H1 (cell line): ENCODE data around the gene BORCS8. TPM values are rescaled to one million over a fixed set of nuclear protein-coding genes. Genes with fewer than 3 reads are reported as not detected.
A peak's percentile ranks its signal among the peaks of the same experiment; 100 is the strongest.

Source experiments
- ASH2L ChIP-seq: fragments of 200-600, 300-600 bp; sonication (generic); IDR thresholded peaks from one replicate; pipeline ENCODE4 v1.7.1; 2017; ENCODE audit warnings: low read length
- BACH1 ChIP-seq: IDR thresholded peaks from 2 replicates; pipeline ENCODE4 v1.6.1; 2012; ENCODE audit warnings: low read length, improper control_type of control experiment
- BCL11A ChIP-seq, 2 experiments: IDR thresholded peaks; one replicate each; pipeline ENCODE4 v1.6.1; 2011; ENCODE audit warnings: low read depth in 2 of 2, low read length in 2 of 2, mild to moderate bottlenecking in 2 of 2
- CBX5 ChIP-seq: fragments of 300-800, 300-1000 bp; sonication (generic); IDR thresholded peaks from 2 replicates; pipeline ENCODE4 v1.7.1; 2016; ENCODE audit warnings: antibody characterized with exemption, low read length, low read depth
- CBX8 ChIP-seq: fragments of 300-800, 300-1000 bp; sonication (generic); IDR thresholded peaks from 2 replicates; pipeline ENCODE4 v1.7.1; 2016; ENCODE audit warnings: low read depth, low read length, borderline replicate concordance
- CEBPB ChIP-seq: IDR thresholded peaks from 2 replicates; pipeline ENCODE4 v1.6.1; 2012; ENCODE audit warnings: low read depth, low read length
- CTBP2 ChIP-seq: IDR thresholded peaks from 2 replicates; pipeline ENCODE4 v1.7.0; 2011; ENCODE audit warnings: borderline replicate concordance, mild to moderate bottlenecking, moderate library complexity, mixed read lengths, low read length; ENCODE audit not compliant: insufficient read depth, insufficient read length
- CTCF ChIP-seq, 3 experiments: IDR thresholded peaks; 1 replicate in 2 of 3; 2 replicates in 1 of 3; pipeline versions ENCODE4 v1.5.1 to v1.6.1; 2011; ENCODE audit warnings: low read length in 3 of 3, mild to moderate bottlenecking in 3 of 3, inconsistent platforms in 2 of 3, low read depth in 1 of 3, moderate library complexity in 1 of 3; ENCODE audit not compliant: insufficient read depth in 1 of 3; ENCODE audit errors: control extremely low read depth in 1 of 3
- E2F6 ChIP-seq: IDR thresholded peaks from 2 replicates; pipeline ENCODE4 v1.6.1; 2012; ENCODE audit warnings: inconsistent platforms
- FOSL1 ChIP-seq: IDR thresholded peaks from 2 replicates; pipeline ENCODE4 v1.6.1; 2011; ENCODE audit warnings: mild to moderate bottlenecking, low read depth, low read length, moderate library complexity; ENCODE audit not compliant: insufficient read depth
- GABPA ChIP-seq: IDR thresholded peaks from 2 replicates; pipeline ENCODE4 v1.6.1; 2011; ENCODE audit warnings: mild to moderate bottlenecking, low read length, moderate library complexity, borderline replicate concordance; ENCODE audit not compliant: insufficient read depth
- HDAC2 ChIP-seq, 2 experiments: fragments of 300-600 bp in 1 of 2; sonication (generic) in 1 of 2; IDR thresholded peaks; 2 replicates each; pipeline ENCODE4 v1.6.1; 2011 to 2012; ENCODE audit warnings: low read depth in 2 of 2, low read length in 2 of 2, mild to moderate bottlenecking in 2 of 2, moderate library complexity in 2 of 2, borderline replicate concordance in 1 of 2, inconsistent platforms in 1 of 2
- HDAC6 ChIP-seq: IDR thresholded peaks from one replicate; pipeline ENCODE4 v1.7.1; 2012; ENCODE audit warnings: low read depth, mild to moderate bottlenecking, inconsistent platforms, low read length, moderate library complexity
- JUN ChIP-seq: IDR thresholded peaks from 2 replicates; pipeline ENCODE4 v1.6.1; 2011; ENCODE audit warnings: low read depth, mild to moderate bottlenecking, improper control_type of control experiment, low read length
- JUND ChIP-seq: IDR thresholded peaks from 2 replicates; pipeline ENCODE4 v1.6.1; 2011; ENCODE audit warnings: mild to moderate bottlenecking, improper control_type of control experiment, low read length
- RAD21 ChIP-seq, 2 experiments: IDR thresholded peaks in 1 of 2; conservative IDR thresholded peaks in 1 of 2; 2 replicates each; pipeline ENCODE4 v1.6.1; 2011; ENCODE audit warnings: low read depth in 2 of 2, low read length in 2 of 2, improper control_type of control experiment in 1 of 2, inconsistent platforms in 1 of 2, mild to moderate bottlenecking in 1 of 2, moderate library complexity in 1 of 2
- RFX5 ChIP-seq: IDR thresholded peaks from 2 replicates; pipeline ENCODE4 v1.6.1; 2011; ENCODE audit warnings: low read depth, low read length, improper control_type of control experiment, borderline replicate concordance
- SIN3A ChIP-seq, 2 experiments: IDR thresholded peaks in 1 of 2; conservative IDR thresholded peaks in 1 of 2; 2 replicates each; pipeline ENCODE4 v1.6.1; 2011 to 2012; ENCODE audit warnings: low read length in 2 of 2, improper control_type of control experiment in 1 of 2, low read depth in 1 of 2, mild to moderate bottlenecking in 1 of 2
- TBP ChIP-seq: IDR thresholded peaks from 2 replicates; pipeline ENCODE4 v1.6.1; 2011; ENCODE audit warnings: low read depth, low read length, improper control_type of control experiment
- polyA plus RNA-seq, 7 experiments: library from polyadenylated mRNA; depleted of rRNA in 3 of 7; stranded (reverse) in 5 of 7; unstranded in 2 of 7; fragments of >200 nt in 5 of 7; fragments of 200-250 nt in 2 of 7; gene quantifications; 1 replicate in 5 of 7; 2 replicates in 1 of 7; 4 replicates in 1 of 7; pipeline versions ENCODE4 v1.2.1 to v1.2.3, GENCODE V29; 2011 to 2013; ENCODE audit warnings: missing spikeins in 2 of 7, mixed read lengths in 2 of 7
- total RNA-seq: library from RNA; stranded (reverse); fragmentation: NEBNext Ultra II Directional; extraction: Animal tissue kit (Norgen Biotek cat#: 25700); gene quantifications from 2 replicates; pipeline ENCODE4 v1.2.1, GENCODE V29; 2021

The BORCS8 gene
- total and polyA plus RNA-seq, 2 of the 8 experiments (the other 6 are each of a cell fraction or from before 2014, with no cell fraction given): 15.0 to 15.9 TPM

- TF ChIP-seq JUND (no peak), CEBPB (no peak), HDAC6 (no peak), FOSL1 (no peak), E2F6 (peak; percentile 82), BCL11A (IDR thresholded peaks at IDR 0.05; ENCODE audit: low read depth in 2 of 2, low read length in 2 of 2) (no peak), RAD21 (IDR thresholded peaks at IDR 0.05 in 1 of 2, conservative IDR thresholded peaks at IDR 0.05 in 1 of 2; ENCODE audit: low read depth in 2 of 2, low read length in 2 of 2) (no peak), JUN (no peak), BACH1 (no peak), TBP (0 out of 2 replicates have a peak, but pooled peaks have one; percentile 22), CTBP2 (no peak), HDAC2 (IDR thresholded peaks at IDR 0.05; ENCODE audit: borderline replicate concordance in 1 of 2, low read depth in 2 of 2, low read length in 2 of 2) (0 out of 4 replicates have a peak, but pooled peaks of 1 of the 2 experiments have one; percentile 6), ASH2L (no peak), CBX8 (no peak), RFX5 (no peak), CTCF (IDR thresholded peaks at IDR 0.05; ENCODE audit: control extremely low read depth in 1 of 3, insufficient read depth in 1 of 3, low read depth in 1 of 3, low read length in 3 of 3) (no peak), GABPA (no peak), SIN3A (conservative IDR thresholded peaks at IDR 0.05 in 1 of 2, IDR thresholded peaks at IDR 0.05 in 1 of 2; ENCODE audit: low read depth in 1 of 2, low read length in 2 of 2) (peak in 1 of 2 experiments; percentile 61; a peak in 2 of 4 replicates), CBX5 (no peak)
These were observed 53.6 kb downstream of the BORCS8 start, which contains the start of gene TMEM161A (continued) for GRCh38 chr19:19138109-19138981.
